Thyroid gland (tissue), 4 donors: ENCODE data around the gene TNS3. TPM values are rescaled to one million over a fixed set of nuclear protein-coding genes. Genes with fewer than 3 reads are reported as not detected.

ENCODE experiments used
- DNase-seq, 2 donors: peaks; one replicate each; pipeline ENCODE4 v3.0.0-alpha.2; 2019
- H3K27ac ChIP-seq, 3 donors: fragments of 200-600 bp; sonication (generic); 1 replicate in 2 of 3; 2 replicates in 1 of 3; pipeline ENCODE4 v1.5.1; 2016 to 2019; ENCODE audit warnings: mild to moderate bottlenecking in 1 of 3, moderate library complexity in 1 of 3
- H3K27me3 ChIP-seq: fragments of 200-600 bp; sonication (generic); one replicate; pipeline ENCODE4 v1.5.1; 2019
- H3K36me3 ChIP-seq, 2 donors: fragments of 200-600 bp; sonication (generic); one replicate each; pipeline ENCODE4 v1.5.1; 2016 to 2019
- H3K4me1 ChIP-seq, 2 donors: fragments of 200-600 bp; sonication (generic); one replicate each; pipeline ENCODE4 v1.5.1; 2017 to 2019
- H3K4me3 ChIP-seq, 3 donors: fragments of 200-600 bp; sonication (generic); replicated peaks in 1 of 3; 1 replicate in 2 of 3; 2 replicates in 1 of 3; pipeline ENCODE4 v1.5.1; 2016; ENCODE audit warnings: mild to moderate bottlenecking in 1 of 3
- H3K9me3 ChIP-seq: fragments of 200-600 bp; sonication (generic); one replicate; pipeline ENCODE4 v1.5.1; 2017
- POLR2A ChIP-seq, 2 donors: fragments of 450-650 bp; IDR thresholded peaks; one replicate each; pipeline ENCODE4 v1.6.1; 2017; ENCODE audit warnings: antibody characterized with exemption in 2 of 2, mild to moderate bottlenecking in 2 of 2, moderate library complexity in 1 of 2
- WGBS, 2 donors: methylation state at CpG; one replicate each; pipeline ENCODE4 v1.1.5; 2017; 5-methylcytosine and 5-hydroxymethylcytosine counted together
- intact Hi-C: fragments of 100-400 bp; cut with DNase I; formaldehyde crosslinking; loops from one replicate; pipeline ENCODE4 v1.15.1; 2023
- total RNA-seq, 4 donors: library from RNA; depleted of rRNA; stranded (reverse); fragments of >200 nt; gene quantifications; one replicate each; pipeline ENCODE4 v1.2.3, GENCODE V29; 2016
- TF ChIP-seq, protein P1 (sequence below), 6 experiments: fragments of 200-600 bp in 3 of 6; fragments of 450-650 bp in 3 of 6; sonication (generic) in 3 of 6; IDR thresholded peaks; one replicate each; pipeline ENCODE4 v1.5.1; 2016 to 2019; ENCODE audit warnings: antibody characterized with exemption in 6 of 6, mild to moderate bottlenecking in 2 of 6, inconsistent platforms in 1 of 6, moderate library complexity in 1 of 6

The TNS3 gene
- total RNA-seq, 4 donors from 2014 or later, result 65.8 to 93.0 (median 80.7) TPM

DNA sequence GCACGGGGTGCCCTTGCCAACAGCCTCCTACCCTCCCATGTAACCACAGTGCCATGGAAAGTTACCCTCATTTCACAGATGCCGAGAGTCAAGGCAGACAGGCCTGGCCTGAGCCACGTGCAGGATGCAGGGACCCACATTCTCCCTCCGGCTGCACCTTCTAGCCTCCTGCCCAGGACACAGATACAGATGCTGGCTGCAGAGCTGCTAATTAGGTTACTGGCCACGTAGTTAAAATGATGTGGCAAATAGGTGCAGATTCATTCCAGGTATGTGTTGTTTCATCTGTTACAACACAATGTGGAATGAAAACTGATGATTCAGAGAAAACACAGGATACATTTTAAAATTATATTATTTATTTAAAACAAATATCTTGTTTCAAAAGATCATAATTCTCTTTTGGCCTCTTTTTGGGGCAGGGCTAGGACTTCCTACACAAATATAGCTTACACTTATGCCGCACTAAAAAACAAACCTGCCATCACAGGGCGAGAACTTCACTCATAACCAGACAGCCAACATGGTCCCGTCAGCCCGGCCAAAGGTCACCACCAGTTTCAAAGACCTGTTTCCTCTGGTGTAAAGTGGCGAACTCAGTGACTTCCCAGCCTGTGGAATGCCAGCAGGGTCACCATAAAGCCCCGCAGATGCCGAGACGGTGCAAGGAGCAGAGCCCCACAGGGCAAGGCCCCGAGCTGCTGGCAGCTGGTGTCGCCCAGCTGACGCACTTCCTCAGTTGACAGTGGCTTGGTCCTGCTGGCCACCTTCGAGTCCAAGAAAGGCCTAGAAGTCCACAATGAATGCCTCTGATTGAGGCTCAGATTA is 83.5 kb downstream of the TNS3 start:
- Histone ChIP-seq H3K27me3 (no peaks in the 10 kb centered on the region), H3K9me3 (no peaks in the 10 kb centered on the region), H3K27ac (no peak overlapping the region), H3K36me3 (no peaks in the 10 kb centered on the region), H3K4me3 (no peak overlapping the region), H3K4me1 (peaks cover 25 to 31% of the 10 kb centered on the region in 2 donors)
- intact Hi-C loops, result no loop called here
- 94 to 96% methylated on average over 17 of the region's 17 CpGs for WGBS, 2 donors
- no peak for DNase-seq
- TF ChIP-seq, protein P1, sequence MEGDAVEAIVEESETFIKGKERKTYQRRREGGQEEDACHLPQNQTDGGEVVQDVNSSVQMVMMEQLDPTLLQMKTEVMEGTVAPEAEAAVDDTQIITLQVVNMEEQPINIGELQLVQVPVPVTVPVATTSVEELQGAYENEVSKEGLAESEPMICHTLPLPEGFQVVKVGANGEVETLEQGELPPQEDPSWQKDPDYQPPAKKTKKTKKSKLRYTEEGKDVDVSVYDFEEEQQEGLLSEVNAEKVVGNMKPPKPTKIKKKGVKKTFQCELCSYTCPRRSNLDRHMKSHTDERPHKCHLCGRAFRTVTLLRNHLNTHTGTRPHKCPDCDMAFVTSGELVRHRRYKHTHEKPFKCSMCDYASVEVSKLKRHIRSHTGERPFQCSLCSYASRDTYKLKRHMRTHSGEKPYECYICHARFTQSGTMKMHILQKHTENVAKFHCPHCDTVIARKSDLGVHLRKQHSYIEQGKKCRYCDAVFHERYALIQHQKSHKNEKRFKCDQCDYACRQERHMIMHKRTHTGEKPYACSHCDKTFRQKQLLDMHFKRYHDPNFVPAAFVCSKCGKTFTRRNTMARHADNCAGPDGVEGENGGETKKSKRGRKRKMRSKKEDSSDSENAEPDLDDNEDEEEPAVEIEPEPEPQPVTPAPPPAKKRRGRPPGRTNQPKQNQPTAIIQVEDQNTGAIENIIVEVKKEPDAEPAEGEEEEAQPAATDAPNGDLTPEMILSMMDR (IDR thresholded peaks at IDR 0.05), result no peak
- TF ChIP-seq POLR2A (IDR thresholded peaks at IDR 0.05), result no peak

DNA sequence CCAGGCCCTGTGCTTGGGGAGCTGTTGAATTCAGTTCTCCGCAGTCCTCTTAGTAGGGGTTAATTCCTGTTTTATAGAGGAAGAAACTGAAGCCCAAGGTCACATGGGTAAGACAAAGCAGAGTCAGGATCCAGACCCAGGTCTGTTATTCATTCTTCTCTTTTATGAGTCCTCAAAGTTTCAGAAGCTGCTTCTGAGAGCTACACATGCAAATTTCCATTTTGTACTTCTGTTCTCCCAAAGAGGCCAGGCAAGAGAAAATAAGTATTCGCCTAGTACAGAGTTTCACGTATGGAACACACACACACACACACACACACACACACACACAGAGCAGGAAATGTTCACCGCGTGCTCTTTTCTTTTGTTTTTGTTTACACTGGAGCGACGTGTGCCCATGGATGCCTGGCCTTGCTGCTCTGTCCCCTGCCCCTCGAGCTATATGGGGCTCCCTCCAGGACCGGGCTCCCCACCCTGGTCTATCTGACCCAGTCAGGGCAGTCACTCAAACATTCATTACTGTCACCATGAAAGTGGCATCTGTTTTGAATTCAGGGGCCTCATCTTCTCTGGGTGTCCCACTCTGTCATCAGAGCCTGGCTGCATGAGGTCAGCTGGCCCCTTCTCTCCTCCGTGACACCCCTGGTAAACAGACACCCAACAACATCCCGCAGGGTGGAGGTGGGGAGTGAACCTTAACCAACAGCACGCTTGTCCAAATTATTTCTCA is 84.4 kb downstream of the TNS3 start:
- Histone ChIP-seq H3K4me3 (no peak overlapping the region), H3K4me1 (peaks cover 18 to 22% of the 10 kb centered on the region in 2 donors), H3K9me3 (no peaks in the 10 kb centered on the region), H3K27ac (no peak overlapping the region), H3K36me3 (no peaks in the 10 kb centered on the region), H3K27me3 (no peaks in the 10 kb centered on the region)
- TF ChIP-seq, protein P1 (IDR thresholded peaks at IDR 0.05), result no peak
- no peak for TF ChIP-seq POLR2A (IDR thresholded peaks at IDR 0.05)
- WGBS, 2 donors, result 69 to 80% methylated on average over 12 of the region's 12 CpGs
- intact Hi-C loops, result no loop called here
- no peak for DNase-seq

DNA sequence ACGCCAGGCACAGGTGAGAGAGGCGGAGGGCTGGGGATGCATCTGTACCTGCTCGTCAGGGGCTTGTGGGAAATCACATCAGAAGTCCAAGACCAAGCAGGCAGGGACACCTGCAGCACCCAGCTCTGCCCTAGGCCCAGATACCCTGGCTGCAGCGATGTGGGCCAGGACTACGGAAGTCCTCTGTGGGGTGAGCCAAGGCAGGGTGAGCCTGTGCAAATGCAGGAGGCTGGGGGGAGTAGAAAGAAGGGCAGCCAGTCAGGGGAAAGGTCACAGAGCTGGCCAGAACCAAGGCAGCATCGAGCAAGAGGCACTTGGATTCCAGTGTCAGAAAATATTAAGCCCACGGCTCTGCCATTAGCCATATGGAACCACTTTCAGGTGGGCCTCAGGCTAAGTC is 85.2 kb downstream of the TNS3 start:
- Histone ChIP-seq H3K4me1 (peaks cover 15 to 17% of the 10 kb centered on the region in 2 donors), H3K36me3 (no peaks in the 10 kb centered on the region), H3K27me3 (no peaks in the 10 kb centered on the region), H3K27ac (no peak overlapping the region), H3K4me3 (no peak overlapping the region), H3K9me3 (no peaks in the 10 kb centered on the region)
- TF ChIP-seq POLR2A (IDR thresholded peaks at IDR 0.05), result no peak
- TF ChIP-seq, protein P1 (IDR thresholded peaks at IDR 0.05), result no peak
- intact Hi-C loops, result no loop called here
- no peak for DNase-seq
- WGBS, 2 donors, result 91 to 96% methylated on average over 7 of the region's 7 CpGs

DNA sequence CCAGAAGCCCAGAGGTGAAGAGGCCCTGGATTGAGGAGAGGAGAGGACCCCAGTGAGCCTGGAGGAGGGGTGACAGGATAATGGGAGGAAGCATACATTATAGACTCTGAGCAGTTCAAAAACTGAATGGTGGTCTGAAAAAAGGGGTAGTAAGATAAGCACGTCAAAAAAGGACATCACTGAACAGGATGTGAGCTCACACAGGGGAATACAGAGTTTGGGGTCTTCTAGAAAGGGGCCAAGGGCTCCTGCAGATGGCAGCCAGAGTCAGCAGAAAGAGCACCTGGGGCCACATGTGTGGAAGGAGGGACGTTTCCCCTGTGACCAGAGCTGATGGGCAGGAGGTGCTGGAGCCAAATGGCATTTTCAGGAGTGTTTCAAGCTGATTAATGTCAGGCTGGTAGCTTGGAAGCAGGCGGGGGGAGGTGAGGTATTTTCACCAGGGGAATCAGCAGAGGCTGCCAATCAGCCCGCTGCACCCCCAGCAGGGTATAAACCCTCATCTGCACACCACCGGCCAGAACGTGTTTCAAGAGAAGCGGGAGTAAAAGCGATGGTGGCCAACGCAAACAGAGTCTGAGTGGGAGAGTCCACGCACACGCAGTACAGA is 85.8 kb downstream of the TNS3 start:
- no peaks in the 10 kb centered on the region for H3K36me3 ChIP-seq
- no peak overlapping the region for H3K4me3 ChIP-seq
- intact Hi-C loops, result no loop called here
- no peak for DNase-seq
- peaks cover 15 to 17% of the 10 kb centered on the region in 2 donors for H3K4me1 ChIP-seq
- no peaks in the 10 kb centered on the region for H3K27me3 ChIP-seq
- WGBS, 2 donors, result 92 to 95% methylated on average over 11 of the region's 11 CpGs
- H3K9me3 ChIP-seq, result no peaks in the 10 kb centered on the region
- TF ChIP-seq, protein P1 (IDR thresholded peaks at IDR 0.05), result no peak
- no peak for TF ChIP-seq POLR2A (IDR thresholded peaks at IDR 0.05)
- H3K27ac ChIP-seq, result no peak overlapping the region
